Tibial nerve (tissue), 4 donors: ENCODE measurements around the gene MEAF6. TPM values are rescaled to one million over a fixed set of nuclear protein-coding genes. Genes with fewer than 3 reads are reported as not detected.

ENCODE experiments used
- DNase-seq, 2 donors: peaks; one replicate each; pipeline ENCODE4 v3.0.0-alpha.2; 2019; ENCODE audit warnings: low spot score in 2 of 2
- H3K27ac ChIP-seq, 4 donors: fragments of 200-600 bp; sonication (generic) in 3 of 4; one replicate each; pipeline ENCODE4 v1.5.1; 2017 to 2019; ENCODE audit warnings: mild to moderate bottlenecking in 1 of 4
- H3K27me3 ChIP-seq, 2 donors: fragments of 200-600 bp; sonication (generic) in 1 of 2; one replicate each; pipeline versions ENCODE4 v1.5.1 to v1.6.0; 2017 to 2019
- H3K36me3 ChIP-seq, 3 donors: fragments of 200-600 bp; sonication (generic); one replicate each; pipeline ENCODE4 v1.5.1; 2018 to 2019
- H3K4me1 ChIP-seq, 4 donors: fragments of 200-600 bp; sonication (generic) in 3 of 4; one replicate each; pipeline ENCODE4 v1.5.1; 2017 to 2019
- H3K4me3 ChIP-seq, 4 donors: fragments of 200-600 bp; sonication (generic) in 3 of 4; one replicate each; pipeline ENCODE4 v1.5.1; 2017 to 2019; ENCODE audit warnings: mild to moderate bottlenecking in 1 of 4, moderate library complexity in 1 of 4
- H3K9me3 ChIP-seq, 4 donors: fragments of 200-600 bp; sonication (generic) in 3 of 4; one replicate each; pipeline ENCODE4 v1.5.1; 2017 to 2019
- EP300 ChIP-seq, 2 donors: sonication (generic); formaldehyde crosslinking; IDR thresholded peaks; one replicate each; pipeline ENCODE4 v1.6.1; 2017; ENCODE audit warnings: antibody characterized with exemption in 2 of 2, mild to moderate bottlenecking in 1 of 2
- POLR2A ChIP-seq, 2 donors: fragments of 450-650 bp; IDR thresholded peaks; one replicate each; pipeline ENCODE4 v1.6.1; 2017; ENCODE audit warnings: antibody characterized with exemption in 2 of 2, mild to moderate bottlenecking in 2 of 2, moderate library complexity in 2 of 2
- WGBS, 2 donors: methylation state at CpG; one replicate each; pipeline ENCODE4 v1.1.5; 2018; 5-methylcytosine and 5-hydroxymethylcytosine counted together
- total RNA-seq, 4 donors: library from RNA; depleted of rRNA; stranded (reverse); fragments of >200 nt; gene quantifications; one replicate each; pipeline ENCODE4 v1.1.0, GENCODE V29; 2016
- TF ChIP-seq, protein P1 (sequence below), 5 experiments: fragments of 200-600 bp in 3 of 5; fragments of 450-650 bp in 2 of 5; sonication (generic) in 3 of 5; IDR thresholded peaks; one replicate each; pipeline ENCODE4 v1.5.1; 2016 to 2019; ENCODE audit warnings: antibody characterized with exemption in 5 of 5, mild to moderate bottlenecking in 3 of 5, moderate library complexity in 2 of 5

MEAF6 gene
- total RNA-seq, 4 donors from 2014 or later = 33.3 to 59.4 (median 40.3) TPM

GRCh38 chr1:37475380-37476086 lies 39.0 kb downstream of the MEAF6 start:
- Histone ChIP-seq H3K27me3 (no peaks in the 10 kb centered on the region), H3K9me3 (no peaks in the 10 kb centered on the region), H3K27ac (peak overlapping the region; percentile 76 to 98 (median 97)), H3K4me3 (peak overlapping the region; percentile 72 to 93 (median 84)), H3K36me3 (peaks cover 0 to 17% (median 0%) of the 10 kb centered on the region in 3 donors), H3K4me1 (peaks cover 3 to 91% (median 82%) of the 10 kb centered on the region in 4 donors)
- no peak for DNase-seq
- no peak for TF ChIP-seq EP300 (IDR thresholded peaks at IDR 0.05)
- TF ChIP-seq, protein P1, sequence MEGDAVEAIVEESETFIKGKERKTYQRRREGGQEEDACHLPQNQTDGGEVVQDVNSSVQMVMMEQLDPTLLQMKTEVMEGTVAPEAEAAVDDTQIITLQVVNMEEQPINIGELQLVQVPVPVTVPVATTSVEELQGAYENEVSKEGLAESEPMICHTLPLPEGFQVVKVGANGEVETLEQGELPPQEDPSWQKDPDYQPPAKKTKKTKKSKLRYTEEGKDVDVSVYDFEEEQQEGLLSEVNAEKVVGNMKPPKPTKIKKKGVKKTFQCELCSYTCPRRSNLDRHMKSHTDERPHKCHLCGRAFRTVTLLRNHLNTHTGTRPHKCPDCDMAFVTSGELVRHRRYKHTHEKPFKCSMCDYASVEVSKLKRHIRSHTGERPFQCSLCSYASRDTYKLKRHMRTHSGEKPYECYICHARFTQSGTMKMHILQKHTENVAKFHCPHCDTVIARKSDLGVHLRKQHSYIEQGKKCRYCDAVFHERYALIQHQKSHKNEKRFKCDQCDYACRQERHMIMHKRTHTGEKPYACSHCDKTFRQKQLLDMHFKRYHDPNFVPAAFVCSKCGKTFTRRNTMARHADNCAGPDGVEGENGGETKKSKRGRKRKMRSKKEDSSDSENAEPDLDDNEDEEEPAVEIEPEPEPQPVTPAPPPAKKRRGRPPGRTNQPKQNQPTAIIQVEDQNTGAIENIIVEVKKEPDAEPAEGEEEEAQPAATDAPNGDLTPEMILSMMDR (IDR thresholded peaks at IDR 0.05) = no peak
- TF ChIP-seq POLR2A (IDR thresholded peaks at IDR 0.05) = no peak
- 91% methylated on average over 22 of the region's 24 CpGs for WGBS, 2 donors

DNA sequence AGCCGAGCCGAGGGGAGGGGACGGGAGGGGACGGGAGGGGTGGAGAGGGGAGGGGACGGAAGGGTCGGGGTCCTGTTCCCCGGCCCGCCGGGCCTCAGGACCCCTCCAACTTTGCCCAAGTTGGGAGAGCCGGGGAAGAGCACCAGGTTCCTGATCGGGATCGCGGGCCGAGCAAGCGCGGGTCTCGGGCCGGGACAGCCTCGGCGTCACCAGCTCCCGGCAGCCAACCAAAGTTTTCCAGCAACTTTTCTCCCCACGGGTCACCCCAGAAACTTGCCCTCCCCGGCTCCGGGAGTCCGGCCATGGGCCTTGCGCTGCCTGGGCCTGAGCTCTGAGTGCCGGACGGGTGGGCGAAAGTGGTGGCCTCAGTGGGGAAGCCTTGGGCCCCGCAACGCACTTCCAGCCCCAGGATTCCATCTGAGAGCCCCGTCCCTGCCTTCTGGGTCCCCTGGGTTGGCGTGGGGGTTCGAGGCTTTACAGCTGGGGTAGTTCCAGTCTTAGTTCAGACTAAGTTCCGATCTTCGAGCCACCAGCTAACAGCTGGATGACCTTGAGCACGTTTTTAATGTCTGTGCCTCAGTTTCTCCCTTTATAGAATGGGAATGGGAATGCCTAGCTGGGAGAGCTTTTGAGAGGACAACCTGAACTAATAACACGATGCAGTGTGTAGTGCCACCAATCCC lies 39.7 kb downstream of the MEAF6 start:
- Histone ChIP-seq H3K4me3 (peak overlapping the region; percentile 72 to 93 (median 84)), H3K9me3 (no peaks in the 10 kb centered on the region), H3K4me1 (peaks cover 3 to 84% (median 75%) of the 10 kb centered on the region in 4 donors), H3K36me3 (peaks cover 0 to 15% (median 0%) of the 10 kb centered on the region in 3 donors), H3K27me3 (no peaks in the 10 kb centered on the region), H3K27ac (peak overlapping the region; percentile 76 to 98 (median 97))
- no peak for DNase-seq
- no peak for TF ChIP-seq POLR2A (IDR thresholded peaks at IDR 0.05)
- no peak for TF ChIP-seq EP300 (IDR thresholded peaks at IDR 0.05)
- TF ChIP-seq, protein P1 (IDR thresholded peaks at IDR 0.05) = no peak
- 3% methylated on average over 30 to 37 of the region's 38 CpGs for WGBS, 2 donors

- peak within 1 kb of the TSS; percentile 72 to 93 (median 84) for H3K4me3 ChIP-seq
- no peaks in the 10 kb centered on the region for H3K27me3 ChIP-seq
- peaks cover 3 to 77% (median 68%) of the 10 kb centered on the region in 4 donors for H3K4me1 ChIP-seq
- 1% methylated on average over 21 to 48 of the region's 78 CpGs for WGBS, 2 donors
- peak within 1 kb of the TSS; percentile 76 to 98 (median 97) for H3K27ac ChIP-seq
- H3K36me3 ChIP-seq = peaks cover 0 to 15% (median 0%) of the 10 kb centered on the region in 3 donors
- H3K9me3 ChIP-seq = no peaks in the 10 kb centered on the region
- DNase-seq = peak; percentile 84 to 85
- TF ChIP-seq EP300 (IDR thresholded peaks at IDR 0.05) (peak in 1 of 2 donors; percentile 93), POLR2A (IDR thresholded peaks at IDR 0.05) (peak; percentile 94 to 95)
- TF ChIP-seq, protein P1 (IDR thresholded peaks at IDR 0.05) = peak in 1 of 5 experiments; percentile 38
These were observed 40.4 kb downstream of the MEAF6 start, which contains the start of gene ZC3H12A for GRCh38 chr1:37474046-37474696. TSS of gene ZC3H12A (plus strand) at chr1:37474580. CDS start at chr1:37475497, 917 bp downstream.

GRCh38 chr1:37473431-37474045 lies 41.0 kb downstream of the MEAF6 start:
- Histone ChIP-seq H3K4me3 (peak overlapping the region; percentile 72 to 93 (median 77)), H3K36me3 (peaks cover 0 to 15% (median 0%) of the 10 kb centered on the region in 3 donors), H3K4me1 (peaks cover 3 to 71% (median 62%) of the 10 kb centered on the region in 4 donors), H3K9me3 (no peaks in the 10 kb centered on the region), H3K27ac (peak overlapping the region; percentile 76 to 98 (median 97)), H3K27me3 (no peaks in the 10 kb centered on the region)
- 20 to 21% methylated on average over 10 to 12 of the region's 12 CpGs for WGBS, 2 donors
- DNase-seq = no peak
- TF ChIP-seq, protein P1 (IDR thresholded peaks at IDR 0.05) = no peak
- TF ChIP-seq EP300 (IDR thresholded peaks at IDR 0.05) = no peak
- TF ChIP-seq POLR2A (IDR thresholded peaks at IDR 0.05) = no peak
